ENCODE data around the gene PIRT. TPM values are rescaled to one million over a fixed set of nuclear protein-coding genes. Genes with fewer than 3 reads are reported as not detected.

The PIRT gene
- total RNA-seq, 4 donors from 2014 or later, result 0.97 TPM; not detected in 3

GRCh38 chr17:10836966-10837590 lies 809 bp downstream of the PIRT start:
- TF ChIP-seq CTCF (IDR thresholded peaks at IDR 0.05), result no peak
- TF ChIP-seq POLR2A (IDR thresholded peaks at IDR 0.05), result no peak
- H3K27me3 ChIP-seq, result no peaks in the 10 kb centered on the region
- H3K4me3 ChIP-seq, result no peak overlapping the region
- H3K27ac ChIP-seq, result no peak overlapping the region
- H3K9me3 ChIP-seq, result no peaks in the 10 kb centered on the region
- intact Hi-C loops (cut with DNase I; ENCODE audit: low total_unique reads), result no loop called here
- no peaks in the 10 kb centered on the region for H3K4me1 ChIP-seq
- no peaks in the 10 kb centered on the region for H3K36me3 ChIP-seq
- DNase-seq, result no peak

- no peaks in the 10 kb centered on the region for H3K9me3 ChIP-seq
- intact Hi-C loops (cut with DNase I; ENCODE audit: low total_unique reads), result no loop called here
- H3K27ac ChIP-seq, result no peak overlapping the region
- no peaks in the 10 kb centered on the region for H3K27me3 ChIP-seq
- no peak overlapping the region for H3K4me3 ChIP-seq
- H3K4me1 ChIP-seq, result no peaks in the 10 kb centered on the region
- H3K36me3 ChIP-seq, result no peaks in the 10 kb centered on the region
- no peak for TF ChIP-seq POLR2A (IDR thresholded peaks at IDR 0.05)
- TF ChIP-seq CTCF (IDR thresholded peaks at IDR 0.05), result no peak
- DNase-seq, result no peak
Observed at GRCh38 chr17:10836145-10836544, 1.7 kb downstream of the PIRT start.

- TF ChIP-seq POLR2A (IDR thresholded peaks at IDR 0.05) (no peak), CTCF (IDR thresholded peaks at IDR 0.05) (no peak)
- Histone ChIP-seq H3K36me3 (no peaks in the 10 kb centered on the region), H3K27me3 (no peaks in the 10 kb centered on the region), H3K4me3 (no peak overlapping the region), H3K9me3 (no peaks in the 10 kb centered on the region), H3K4me1 (no peaks in the 10 kb centered on the region), H3K27ac (no peak overlapping the region)
- intact Hi-C loops (cut with DNase I; ENCODE audit: low total_unique reads), result no loop called here
- no peak for DNase-seq
Observed at GRCh38 chr17:10831696-10832095, 6.2 kb downstream of the PIRT start.

- intact Hi-C loops (cut with DNase I; ENCODE audit: low total_unique reads), result no loop called here
- no peaks in the 10 kb centered on the region for H3K4me1 ChIP-seq
Observed at GRCh38 chr17:10827898-10828552, 9.9 kb downstream of the PIRT start.

More at GRCh38 chr17:10827898-10828552, 9.9 kb downstream of the PIRT start:
- no peaks in the 10 kb centered on the region for H3K9me3 ChIP-seq
- no peak for DNase-seq
- no peak for TF ChIP-seq POLR2A (IDR thresholded peaks at IDR 0.05)
- TF ChIP-seq CTCF (IDR thresholded peaks at IDR 0.05), result no peak
- no peaks in the 10 kb centered on the region for H3K27me3 ChIP-seq
- no peak overlapping the region for H3K27ac ChIP-seq
- H3K4me3 ChIP-seq, result no peak overlapping the region
- no peaks in the 10 kb centered on the region for H3K36me3 ChIP-seq
